HepG2 (cell line): Measurements from ENCODE around the gene KLHDC4. TPM values are rescaled to one million over a fixed set of nuclear protein-coding genes. Genes with fewer than 3 reads are reported as not detected.

Experiments used
- CCDC6 ChIP-seq: sonication (generic); formaldehyde crosslinking; IDR thresholded peaks from 2 replicates; pipeline ENCODE4 v1.8.1; 2022; ENCODE audit warnings: mild to moderate bottlenecking, missing genetic modification reagents, moderate library complexity
- ELF4 ChIP-seq: sonication (generic); formaldehyde crosslinking; IDR thresholded peaks from 2 replicates; pipeline ENCODE4 v1.5.0; 2020; ENCODE audit warnings: missing genetic modification reagents, mild to moderate bottlenecking, moderate library complexity, borderline replicate concordance
- KLF16 ChIP-seq, 2 experiments: sonication (generic) in 1 of 2; formaldehyde crosslinking in 1 of 2; IDR thresholded peaks; 2 replicates each; pipeline versions ENCODE4 v1.6.1 to v1.8.0; 2016 to 2023; ENCODE audit warnings: missing genetic modification reagents in 2 of 2, missing compliant biosample characterization in 1 of 2
- NR1H2 ChIP-seq: sonication (generic); formaldehyde crosslinking; IDR thresholded peaks from 2 replicates; pipeline ENCODE4 v1.8.1; 2022; ENCODE audit warnings: low read depth, missing genetic modification reagents, borderline replicate concordance
- RAD51 ChIP-seq: fragments of 450-650 bp; IDR thresholded peaks from 2 replicates; pipeline ENCODE4 v1.6.1; 2016; ENCODE audit warnings: borderline replicate concordance
- SMARCE1 ChIP-seq: fragments of 450-650 bp; IDR thresholded peaks from 2 replicates; pipeline ENCODE4 v1.6.1; 2017; ENCODE audit warnings: borderline replicate concordance
- SP4 ChIP-seq: sonication (generic); formaldehyde crosslinking; IDR thresholded peaks from 2 replicates; pipeline ENCODE4 v1.8.1; 2023; ENCODE audit warnings: mild to moderate bottlenecking, missing genetic modification reagents
- TBL1XR1 ChIP-seq: fragments of 150-350 bp; IDR thresholded peaks from 2 replicates; pipeline ENCODE4 v1.6.1; 2014; ENCODE audit warnings: borderline replicate concordance, low read length; ENCODE audit not compliant: partially characterized antibody
- TP53 ChIP-seq: sonication (generic); formaldehyde crosslinking; conservative IDR thresholded peaks from 2 replicates; pipeline ENCODE4 v1.4.0; 2020; ENCODE audit warnings: missing genetic modification reagents
- U2AF1 ChIP-seq: fragments of 200-400 bp; formaldehyde crosslinking; optimal IDR thresholded peaks from 2 replicates; pipeline ENCODE3; 2017; ENCODE audit warnings: mild to moderate bottlenecking, low read depth, low read length
- WIZ ChIP-seq: sonication (generic); formaldehyde crosslinking; IDR thresholded peaks from 2 replicates; pipeline ENCODE4 v1.5.1; 2020; ENCODE audit warnings: mild to moderate bottlenecking, missing genetic modification reagents
- ZNF12 ChIP-seq: sonication (generic); formaldehyde crosslinking; IDR thresholded peaks from 2 replicates; pipeline ENCODE4 v1.5.0; 2020; ENCODE audit warnings: missing genetic modification reagents
- ZNF253 ChIP-seq: sonication (generic); formaldehyde crosslinking; IDR thresholded peaks from 2 replicates; pipeline ENCODE4 v1.8.0; 2022; ENCODE audit warnings: mild to moderate bottlenecking, missing genetic modification reagents, borderline replicate concordance
- ZNF326 ChIP-seq: sonication (generic); formaldehyde crosslinking; IDR thresholded peaks from 2 replicates; pipeline ENCODE4 v1.4.0; 2020; ENCODE audit warnings: missing genetic modification reagents, borderline replicate concordance
- ZNF484 ChIP-seq: sonication (generic); formaldehyde crosslinking; IDR thresholded peaks from 2 replicates; pipeline ENCODE4 v1.5.1; 2020; ENCODE audit warnings: mild to moderate bottlenecking, low read depth, missing genetic modification reagents, borderline replicate concordance
- ZNF501 ChIP-seq: sonication (generic); formaldehyde crosslinking; IDR thresholded peaks from 2 replicates; pipeline ENCODE4 v1.5.1; 2020; ENCODE audit warnings: mild to moderate bottlenecking, moderate library complexity, missing genetic modification reagents
- ZNF572 ChIP-seq: sonication (generic); formaldehyde crosslinking; IDR thresholded peaks from 2 replicates; pipeline ENCODE4 v1.5.1; 2020; ENCODE audit warnings: mild to moderate bottlenecking, missing genetic modification reagents
- polyA plus RNA-seq, 8 experiments: library from polyadenylated mRNA; depleted of rRNA in 3 of 8; stranded (reverse) in 7 of 8; unstranded in 1 of 8; fragments of >200 nt; fragmentation: Illumina TruSeq in 4 of 8; extraction: Trizol in 4 of 8; gene quantifications; 2 replicates each; pipeline versions ENCODE4 v1.2.1 to v1.2.3, GENCODE V29; 2011 to 2016; ENCODE audit warnings: low read depth in 4 of 8, missing spikeins in 1 of 8, mixed read lengths in 1 of 8; ENCODE audit not compliant: insufficient read depth in 1 of 8
- total RNA-seq, 5 experiments: library from RNA; depleted of rRNA; stranded (reverse); fragments of >200 nt; fragmentation: Illumina TruSeq; extraction: Trizol; gene quantifications; 2 replicates each; pipeline ENCODE4 v1.2.3, GENCODE V29; 2016; ENCODE audit warnings: low read depth in 1 of 5
- TF ChIP-seq, protein P1 (sequence below): sonication (generic); formaldehyde crosslinking; IDR thresholded peaks from 2 replicates; pipeline ENCODE4 v1.8.0; 2022; ENCODE audit warnings: mild to moderate bottlenecking, missing genetic modification reagents; ENCODE audit not compliant: insufficient replicate concordance
- TF ChIP-seq, protein P2 (sequence below): sonication (generic); formaldehyde crosslinking; IDR thresholded peaks from 2 replicates; pipeline ENCODE4 v1.4.0; 2020; ENCODE audit warnings: missing genetic modification reagents, mild to moderate bottlenecking, borderline replicate concordance
- TF ChIP-seq, protein P3 (sequence below): sonication (generic); formaldehyde crosslinking; IDR thresholded peaks from 2 replicates; pipeline ENCODE4 v1.5.0; 2020; ENCODE audit warnings: missing genetic modification reagents
- TF ChIP-seq, protein P4 (sequence below): sonication (generic); formaldehyde crosslinking; IDR thresholded peaks from 2 replicates; pipeline ENCODE4 v1.5.0; 2020; ENCODE audit warnings: missing genetic modification reagents
- TF ChIP-seq, protein P5 (sequence below): sonication (generic); formaldehyde crosslinking; IDR thresholded peaks from 2 replicates; pipeline ENCODE4 v1.4.0; 2020; ENCODE audit warnings: missing genetic modification reagents, borderline replicate concordance

KLHDC4 gene
- total and polyA plus RNA-seq, 2 of the 13 experiments (the other 11 are each of a cell fraction or from before 2014, with no cell fraction given) = 18.7 to 31.8 TPM

DNA sequence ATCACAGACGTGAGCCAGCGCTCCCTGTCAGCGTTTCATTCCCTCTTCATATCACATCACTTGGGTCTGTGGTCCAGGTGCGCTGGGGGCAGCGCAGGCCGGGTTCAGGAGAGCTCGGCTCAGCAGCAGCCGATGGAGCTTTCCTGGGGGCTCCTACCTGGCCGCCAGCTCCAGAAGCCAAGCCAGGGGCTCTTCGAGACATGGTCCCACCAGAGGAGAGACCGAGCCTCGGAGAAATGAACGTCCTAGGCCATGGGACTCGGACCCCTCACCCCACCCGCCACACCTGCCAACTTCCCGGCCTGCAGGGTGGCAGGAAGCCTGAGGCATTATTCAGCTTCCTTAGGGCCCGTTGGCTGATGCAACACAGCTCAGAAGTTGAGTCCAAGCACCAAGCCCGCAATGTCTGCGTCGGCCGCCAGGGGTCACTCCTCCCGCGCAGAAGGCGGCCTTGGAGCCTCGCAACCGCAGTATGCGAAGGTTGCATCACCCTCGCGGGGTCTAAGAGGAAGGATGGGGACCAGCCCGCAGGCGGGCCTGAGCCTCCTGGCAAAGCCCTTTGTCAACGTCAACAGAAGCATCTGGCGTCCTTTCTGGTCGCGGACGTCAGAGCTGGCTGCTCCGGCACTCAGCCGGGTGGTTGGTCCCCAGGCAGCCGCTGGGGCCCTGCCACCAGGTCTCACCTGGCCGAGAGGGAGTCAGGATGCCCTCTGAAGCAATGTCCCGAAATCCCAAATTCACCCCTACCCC, 13.2 kb upstream of the KLHDC4 start (continued):
- TF ChIP-seq, protein P1, sequence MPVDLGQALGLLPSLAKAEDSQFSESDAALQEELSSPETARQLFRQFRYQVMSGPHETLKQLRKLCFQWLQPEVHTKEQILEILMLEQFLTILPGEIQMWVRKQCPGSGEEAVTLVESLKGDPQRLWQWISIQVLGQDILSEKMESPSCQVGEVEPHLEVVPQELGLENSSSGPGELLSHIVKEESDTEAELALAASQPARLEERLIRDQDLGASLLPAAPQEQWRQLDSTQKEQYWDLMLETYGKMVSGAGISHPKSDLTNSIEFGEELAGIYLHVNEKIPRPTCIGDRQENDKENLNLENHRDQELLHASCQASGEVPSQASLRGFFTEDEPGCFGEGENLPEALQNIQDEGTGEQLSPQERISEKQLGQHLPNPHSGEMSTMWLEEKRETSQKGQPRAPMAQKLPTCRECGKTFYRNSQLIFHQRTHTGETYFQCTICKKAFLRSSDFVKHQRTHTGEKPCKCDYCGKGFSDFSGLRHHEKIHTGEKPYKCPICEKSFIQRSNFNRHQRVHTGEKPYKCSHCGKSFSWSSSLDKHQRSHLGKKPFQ (CRISPR knock-in tag) = no peak
- no peak for TF ChIP-seq ELF4 (CRISPR knock-in tag)
- TF ChIP-seq U2AF1 = no peak
- TF ChIP-seq SMARCE1 = no peak
- TF ChIP-seq ZNF484 (CRISPR knock-in tag) = no peak
- TF ChIP-seq, protein P2, sequence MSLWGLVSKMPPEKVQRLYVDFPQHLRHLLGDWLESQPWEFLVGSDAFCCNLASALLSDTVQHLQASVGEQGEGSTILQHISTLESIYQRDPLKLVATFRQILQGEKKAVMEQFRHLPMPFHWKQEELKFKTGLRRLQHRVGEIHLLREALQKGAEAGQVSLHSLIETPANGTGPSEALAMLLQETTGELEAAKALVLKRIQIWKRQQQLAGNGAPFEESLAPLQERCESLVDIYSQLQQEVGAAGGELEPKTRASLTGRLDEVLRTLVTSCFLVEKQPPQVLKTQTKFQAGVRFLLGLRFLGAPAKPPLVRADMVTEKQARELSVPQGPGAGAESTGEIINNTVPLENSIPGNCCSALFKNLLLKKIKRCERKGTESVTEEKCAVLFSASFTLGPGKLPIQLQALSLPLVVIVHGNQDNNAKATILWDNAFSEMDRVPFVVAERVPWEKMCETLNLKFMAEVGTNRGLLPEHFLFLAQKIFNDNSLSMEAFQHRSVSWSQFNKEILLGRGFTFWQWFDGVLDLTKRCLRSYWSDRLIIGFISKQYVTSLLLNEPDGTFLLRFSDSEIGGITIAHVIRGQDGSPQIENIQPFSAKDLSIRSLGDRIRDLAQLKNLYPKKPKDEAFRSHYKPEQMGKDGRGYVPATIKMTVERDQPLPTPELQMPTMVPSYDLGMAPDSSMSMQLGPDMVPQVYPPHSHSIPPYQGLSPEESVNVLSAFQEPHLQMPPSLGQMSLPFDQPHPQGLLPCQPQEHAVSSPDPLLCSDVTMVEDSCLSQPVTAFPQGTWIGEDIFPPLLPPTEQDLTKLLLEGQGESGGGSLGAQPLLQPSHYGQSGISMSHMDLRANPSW = peak; percentile 54; the same call in 1 of the 2 replicates
- TF ChIP-seq NR1H2 (CRISPR knock-in tag) = no peak
- TF ChIP-seq, protein P3, sequence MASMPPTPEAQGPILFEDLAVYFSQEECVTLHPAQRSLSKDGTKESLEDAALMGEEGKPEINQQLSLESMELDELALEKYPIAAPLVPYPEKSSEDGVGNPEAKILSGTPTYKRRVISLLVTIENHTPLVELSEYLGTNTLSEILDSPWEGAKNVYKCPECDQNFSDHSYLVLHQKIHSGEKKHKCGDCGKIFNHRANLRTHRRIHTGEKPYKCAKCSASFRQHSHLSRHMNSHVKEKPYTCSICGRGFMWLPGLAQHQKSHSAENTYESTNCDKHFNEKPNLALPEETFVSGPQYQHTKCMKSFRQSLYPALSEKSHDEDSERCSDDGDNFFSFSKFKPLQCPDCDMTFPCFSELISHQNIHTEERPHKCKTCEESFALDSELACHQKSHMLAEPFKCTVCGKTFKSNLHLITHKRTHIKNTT (CRISPR knock-in tag) = no peak
- TF ChIP-seq ZNF501 = peak; percentile 95
- TF ChIP-seq ZNF253 = no peak
- TF ChIP-seq KLF16 (CRISPR knock-in tag; IDR thresholded peaks at IDR 0.05) = peak in 1 of 2 experiments; percentile 99; a peak in 2 of 4 replicates
- TF ChIP-seq, protein P4, sequence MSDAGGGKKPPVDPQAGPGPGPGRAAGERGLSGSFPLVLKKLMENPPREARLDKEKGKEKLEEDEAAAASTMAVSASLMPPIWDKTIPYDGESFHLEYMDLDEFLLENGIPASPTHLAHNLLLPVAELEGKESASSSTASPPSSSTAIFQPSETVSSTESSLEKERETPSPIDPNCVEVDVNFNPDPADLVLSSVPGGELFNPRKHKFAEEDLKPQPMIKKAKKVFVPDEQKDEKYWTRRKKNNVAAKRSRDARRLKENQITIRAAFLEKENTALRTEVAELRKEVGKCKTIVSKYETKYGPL (CRISPR knock-in tag) = peak; percentile 83; the same call in 1 of the 2 replicates
- TF ChIP-seq ZNF12 (CRISPR knock-in tag) = peak; percentile 94
- TF ChIP-seq CCDC6 (CRISPR knock-in tag) = peak; percentile 90; the same call in 1 of the 2 replicates
- TF ChIP-seq WIZ (CRISPR knock-in tag) = 0 out of 2 replicates have a peak, but pooled peaks have one; percentile 45
- TF ChIP-seq, protein P5, sequence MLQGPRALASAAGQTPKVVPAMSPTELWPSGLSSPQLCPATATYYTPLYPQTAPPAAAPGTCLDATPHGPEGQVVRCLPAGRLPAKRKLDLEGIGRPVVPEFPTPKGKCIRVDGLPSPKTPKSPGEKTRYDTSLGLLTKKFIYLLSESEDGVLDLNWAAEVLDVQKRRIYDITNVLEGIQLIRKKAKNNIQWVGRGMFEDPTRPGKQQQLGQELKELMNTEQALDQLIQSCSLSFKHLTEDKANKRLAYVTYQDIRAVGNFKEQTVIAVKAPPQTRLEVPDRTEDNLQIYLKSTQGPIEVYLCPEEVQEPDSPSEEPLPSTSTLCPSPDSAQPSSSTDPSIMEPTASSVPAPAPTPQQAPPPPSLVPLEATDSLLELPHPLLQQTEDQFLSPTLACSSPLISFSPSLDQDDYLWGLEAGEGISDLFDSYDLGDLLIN (CRISPR knock-in tag) = no peak; the same call in 1 of the 2 replicates
- TF ChIP-seq TBL1XR1 = peak; percentile 51
- peak; percentile 88; the same call in 1 of the 2 replicates for TF ChIP-seq ZNF326
- no peak for TF ChIP-seq RAD51
- TF ChIP-seq TP53 = 0 out of 2 replicates have a peak, but pooled peaks have one; percentile 55
- TF ChIP-seq ZNF572 (CRISPR knock-in tag) = peak; percentile 94; the same call in 1 of the 2 replicates
- peak; percentile 89 for TF ChIP-seq SP4
